Erythroblast (primary cell): ENCODE measurements around the gene PPT1.

Source experiments
- GATA1 ChIP-seq: IDR thresholded peaks from 2 replicates; pipeline ENCODE4 v1.6.1; 2011; ENCODE audit warnings: low read depth, mild to moderate bottlenecking, control low read depth, low read length, moderate library complexity
- POLR2A ChIP-seq: IDR thresholded peaks from 2 replicates; pipeline ENCODE4 v1.6.1; 2011; ENCODE audit warnings: mild to moderate bottlenecking, low read length

DNA sequence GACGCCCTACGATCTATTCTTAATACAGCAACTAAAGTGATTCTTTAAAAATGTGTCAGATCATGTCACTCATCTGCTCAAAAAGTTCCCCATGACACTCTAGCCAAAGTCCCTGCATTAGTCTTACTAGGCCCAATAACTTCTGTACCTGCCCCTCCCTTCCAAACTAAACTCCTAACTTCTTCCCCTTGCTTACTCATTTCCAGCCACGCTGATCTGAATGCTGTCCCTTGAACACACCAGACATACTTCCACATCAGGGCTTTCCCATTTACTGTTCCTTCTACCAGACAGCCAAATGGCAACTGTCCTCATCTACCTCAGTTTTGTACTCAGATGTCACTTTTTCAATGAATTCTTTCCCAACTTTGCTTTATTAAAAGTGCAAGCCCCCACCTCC lies 1.2 kb downstream of the PPT1 start:
- TF ChIP-seq POLR2A (no peak), GATA1 (no peak)
